ENCODE data around the gene CACNG3. TPM values are rescaled to one million over a fixed set of nuclear protein-coding genes. Genes with fewer than 3 reads are reported as not detected.

CACNG3 gene
- total RNA-seq, 1 experiment from 2014 or later: not detected

GRCh38 chr16:24378999-24379398 is 122.9 kb downstream of the CACNG3 start:
- Histone ChIP-seq H3K4me2 (no peak overlapping the region), H3K9me3 (ENCODE audit: insufficient read depth, low read depth) (no peaks in the 10 kb centered on the region; the same call in 1 of the 2 replicates), H3K27ac (no peak overlapping the region), H4K20me1 (ENCODE audit: insufficient read depth) (no peaks in the 10 kb centered on the region), H2AFZ (no peak overlapping the region), H3K36me3 (ENCODE audit: low read depth) (no peaks in the 10 kb centered on the region), H3K79me2 (ENCODE audit: low read depth) (no peaks in the 10 kb centered on the region), H3K4me1 (replicated peaks; ENCODE audit: insufficient read depth) (no peaks in the 10 kb centered on the region), H3K27me3 (ENCODE audit: insufficient read depth, low read depth) (peaks cover 3% of the 10 kb centered on the region), H3K9me2 (ENCODE audit: insufficient read depth) (no peaks in the 10 kb centered on the region), H3F3A (ENCODE audit: insufficient read depth, low read depth) (no peaks in the 10 kb centered on the region), H3K4me3 (no peak overlapping the region)
- intact Hi-C loops (cut with micrococcal nuclease; ENCODE audit: unreplicated experiment): no loop called here
- DNase-seq: no peak
- BruUV-seq (replicated peaks): no TSS peak
- ChIA-PET CTCF (no interaction called here), POLR2A (ENCODE audit: unreplicated experiment) (no interaction called here)
- no peak for TF ChIP-seq CTCF (conservative IDR thresholded peaks at IDR 0.05)
- no peak for TF ChIP-seq EZH2 (IDR thresholded peaks at IDR 0.05; ENCODE audit: low read depth)

- no peak for TF ChIP-seq EZH2 (IDR thresholded peaks at IDR 0.05; ENCODE audit: low read depth)
- TF ChIP-seq CTCF (conservative IDR thresholded peaks at IDR 0.05): no peak
- Histone ChIP-seq H4K20me1 (ENCODE audit: insufficient read depth) (no peaks in the 10 kb centered on the region), H3K4me3 (no peak overlapping the region), H3K27ac (no peak overlapping the region), H3K4me1 (replicated peaks; ENCODE audit: insufficient read depth) (no peaks in the 10 kb centered on the region), H3K9me3 (ENCODE audit: insufficient read depth, low read depth) (no peaks in the 10 kb centered on the region; the same call in 1 of the 2 replicates), H2AFZ (no peak overlapping the region), H3K36me3 (ENCODE audit: low read depth) (no peaks in the 10 kb centered on the region), H3K79me2 (ENCODE audit: low read depth) (no peaks in the 10 kb centered on the region), H3K27me3 (ENCODE audit: insufficient read depth, low read depth) (peaks cover 18% of the 10 kb centered on the region), H3K4me2 (no peak overlapping the region), H3F3A (ENCODE audit: insufficient read depth, low read depth) (no peaks in the 10 kb centered on the region), H3K9me2 (ENCODE audit: insufficient read depth) (no peaks in the 10 kb centered on the region)
- CTCF ChIA-PET: no interaction called here
- intact Hi-C loops (cut with micrococcal nuclease; ENCODE audit: unreplicated experiment): no loop called here
- POLR2A ChIA-PET (ENCODE audit: unreplicated experiment): no interaction called here
- no peak for DNase-seq
- no TSS peak for BruUV-seq (replicated peaks)
These were observed 125.5 kb downstream of the CACNG3 start for GRCh38 chr16:24381470-24382118.

GRCh38 chr16:24382762-24383407 is 126.8 kb downstream of the CACNG3 start:
- no peak for DNase-seq
- H3K4me2 ChIP-seq: no peak overlapping the region
- CTCF ChIA-PET: no interaction called here

More at GRCh38 chr16:24382762-24383407, 126.8 kb downstream of the CACNG3 start:
- no peaks in the 10 kb centered on the region for H3F3A ChIP-seq (ENCODE audit: insufficient read depth, low read depth)
- no peaks in the 10 kb centered on the region; the same call in 1 of the 2 replicates for H3K9me3 ChIP-seq (ENCODE audit: insufficient read depth, low read depth)
- POLR2A ChIA-PET (ENCODE audit: unreplicated experiment): no interaction called here
- TF ChIP-seq CTCF (conservative IDR thresholded peaks at IDR 0.05): no peak
- TF ChIP-seq EZH2 (IDR thresholded peaks at IDR 0.05; ENCODE audit: low read depth): no peak
- no peaks in the 10 kb centered on the region for H4K20me1 ChIP-seq (ENCODE audit: insufficient read depth)
- H3K4me3 ChIP-seq: no peak overlapping the region
- no peaks in the 10 kb centered on the region for H3K4me1 ChIP-seq (replicated peaks; ENCODE audit: insufficient read depth)
- BruUV-seq (replicated peaks): no TSS peak
- H3K36me3 ChIP-seq (ENCODE audit: low read depth): no peaks in the 10 kb centered on the region
- intact Hi-C loops (cut with micrococcal nuclease; ENCODE audit: unreplicated experiment): no loop called here
- H3K9me2 ChIP-seq (ENCODE audit: insufficient read depth): no peaks in the 10 kb centered on the region
- no peaks in the 10 kb centered on the region for H3K79me2 ChIP-seq (ENCODE audit: low read depth)
- no peak overlapping the region for H3K27ac ChIP-seq
- peaks cover 26% of the 10 kb centered on the region for H3K27me3 ChIP-seq (ENCODE audit: insufficient read depth, low read depth)
- H2AFZ ChIP-seq: no peak overlapping the region

Measured in PC-9 (cell line).